GM10266 (cell line): Measurements from ENCODE around the gene SKIC3.

ENCODE experiments used
- DNase-seq: peaks from one replicate; pipeline ENCODE4 v3.0.0; 2012; ENCODE audit errors: extremely low spot score
- CTCF ChIP-seq: IDR thresholded peaks from 2 replicates; pipeline ENCODE4 v1.5.1; 2012; ENCODE audit warnings: mild to moderate bottlenecking, low read depth; ENCODE audit not compliant: control insufficient read depth, insufficient read depth; ENCODE audit errors: missing control alignments

SKIC3 gene

GRCh38 chr5:95583992-95584391 lies 29.2 kb upstream of the SKIC3 start:
- no peak for DNase-seq
- no peak for TF ChIP-seq CTCF

DNA sequence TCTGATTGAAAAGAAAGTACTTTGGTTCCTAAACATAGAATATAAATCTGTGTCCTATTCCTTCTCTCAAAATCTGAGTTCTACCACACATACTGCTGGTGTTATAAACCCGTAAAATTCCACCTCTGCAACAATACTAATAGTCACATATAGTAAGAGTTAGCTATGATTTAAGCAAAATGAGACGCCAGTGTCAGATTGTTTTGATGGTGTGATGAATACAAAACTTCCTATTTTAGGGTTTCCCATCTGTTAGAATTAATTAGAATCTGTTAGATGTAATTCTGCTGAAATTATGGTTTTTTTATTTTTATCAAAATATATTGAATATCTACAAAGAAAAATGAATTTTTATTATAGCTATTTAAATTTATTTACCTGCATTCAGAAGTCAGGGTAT lies 26.8 kb upstream of the SKIC3 start:
- no peak for DNase-seq
- no peak for TF ChIP-seq CTCF

- no peak for DNase-seq
- TF ChIP-seq CTCF = no peak
These were observed 17.2 kb upstream of the SKIC3 start for GRCh38 chr5:95572016-95572415.

DNA sequence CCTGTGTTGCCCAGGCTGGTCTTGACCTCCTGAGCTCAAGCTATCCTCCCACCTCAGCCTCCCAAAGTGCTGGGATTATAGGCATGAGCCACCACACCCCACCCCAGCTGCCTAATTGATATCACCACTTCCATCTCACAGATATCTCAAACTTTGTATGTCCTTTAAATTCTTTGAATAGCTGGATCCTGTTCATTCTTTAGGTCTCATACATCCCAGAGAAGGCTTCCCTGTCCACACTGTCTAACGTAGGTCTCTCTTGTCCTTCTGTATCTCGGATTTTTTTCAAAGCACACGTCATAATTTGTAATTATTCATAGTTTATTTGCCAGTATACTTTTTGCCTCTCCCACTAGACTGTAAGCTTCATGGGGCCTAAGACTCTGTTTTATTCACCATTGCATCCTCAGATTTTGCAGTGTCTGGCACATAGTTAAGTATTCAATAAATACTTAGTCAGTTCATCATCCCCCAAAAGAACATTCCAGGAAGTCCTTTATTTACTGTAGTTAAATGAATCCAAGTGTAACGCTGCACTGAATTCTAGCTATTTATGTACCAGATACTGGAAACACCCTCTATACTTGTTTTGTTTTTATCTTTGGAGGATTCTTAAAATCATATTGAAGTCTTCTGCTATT lies 10.6 kb upstream of the SKIC3 start:
- TF ChIP-seq CTCF = no peak
- DNase-seq = no peak

DNA sequence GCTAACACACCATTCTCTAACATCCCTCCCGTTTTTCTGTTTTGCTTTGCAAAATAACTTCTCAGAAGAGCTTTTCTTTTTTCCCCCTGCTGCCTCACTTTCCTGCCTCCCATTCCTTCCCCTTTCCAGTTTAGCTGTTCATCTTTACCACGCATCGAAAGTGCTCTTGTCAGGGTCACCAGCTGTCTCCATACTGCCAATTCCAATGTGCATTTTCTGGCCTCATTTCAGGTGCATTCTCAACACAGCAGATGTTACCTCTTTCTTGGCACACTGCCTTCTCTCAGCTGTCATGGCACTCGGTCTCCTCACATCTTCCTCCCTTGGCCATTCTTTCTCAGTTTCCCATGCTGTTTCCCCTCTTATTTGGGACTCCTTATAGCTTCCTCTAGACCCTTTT lies 9.7 kb upstream of the SKIC3 start:
- no peak for DNase-seq
- TF ChIP-seq CTCF = no peak

DNA sequence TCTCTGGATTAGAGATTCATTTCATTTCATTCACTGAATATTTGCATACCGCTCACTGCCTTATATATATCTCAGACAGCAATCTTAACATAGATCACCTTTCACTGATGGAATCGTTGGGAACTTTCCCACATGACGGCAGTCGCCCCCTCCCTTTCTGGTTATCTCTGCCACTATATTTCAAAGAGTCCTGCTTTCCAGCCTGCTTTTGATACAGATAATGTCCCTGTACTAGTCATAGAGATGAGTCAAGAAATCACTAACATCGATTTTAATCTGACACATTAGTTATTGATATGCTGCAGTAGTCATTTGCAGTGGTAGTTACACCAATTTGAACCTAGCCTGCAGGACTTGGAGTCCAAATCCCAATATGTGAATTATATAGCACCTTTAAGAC lies 8.6 kb upstream of the SKIC3 start:
- DNase-seq = no peak

More for the DNA sequence above, 8.6 kb upstream of the SKIC3 start:
- TF ChIP-seq CTCF = no peak
